ENCODE results near the gene AKR1E2. TPM values are rescaled to one million over a fixed set of nuclear protein-coding genes. Genes with fewer than 3 reads are reported as not detected.
"Not testable (repeated sequence)": the region's sequence is repeated elsewhere in the genome, so short reads cannot be mapped to it uniquely, and the experiment has no call there.

AKR1E2 gene
- total RNA-seq, 2 experiments from 2014 or later: 5.1 to 5.6 TPM

DNA sequence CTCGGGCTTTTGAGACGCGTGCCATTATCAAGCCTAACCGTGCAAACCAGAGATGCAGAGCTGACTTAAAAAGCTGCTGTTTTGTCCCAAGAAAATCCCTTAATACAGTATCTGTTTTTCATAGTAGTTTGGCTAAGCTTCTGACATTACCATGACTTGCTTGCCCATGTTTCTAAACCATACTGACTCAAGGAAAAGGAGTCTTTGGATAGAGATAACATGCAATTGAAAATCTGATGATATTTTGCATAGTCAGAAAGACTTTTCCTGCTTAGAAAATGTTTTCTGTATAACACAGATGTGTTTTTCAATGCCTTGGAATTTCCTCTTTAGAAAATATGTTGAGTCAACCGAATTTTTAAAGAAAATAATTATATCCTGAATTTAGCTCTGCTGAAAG lies 21.5 kb upstream of the AKR1E2 start:
- Mint-ChIP-seq H3K27me3 (peaks cover 4% of the 10 kb centered on the region), H3K4me3 (no peak overlapping the region), H3K36me3 (no peaks in the 10 kb centered on the region), H3K27ac (no peak overlapping the region), H3K4me1 (no peaks in the 10 kb centered on the region), H3K9me3 (no peaks in the 10 kb centered on the region)
- no peak for DNase-seq

DNA sequence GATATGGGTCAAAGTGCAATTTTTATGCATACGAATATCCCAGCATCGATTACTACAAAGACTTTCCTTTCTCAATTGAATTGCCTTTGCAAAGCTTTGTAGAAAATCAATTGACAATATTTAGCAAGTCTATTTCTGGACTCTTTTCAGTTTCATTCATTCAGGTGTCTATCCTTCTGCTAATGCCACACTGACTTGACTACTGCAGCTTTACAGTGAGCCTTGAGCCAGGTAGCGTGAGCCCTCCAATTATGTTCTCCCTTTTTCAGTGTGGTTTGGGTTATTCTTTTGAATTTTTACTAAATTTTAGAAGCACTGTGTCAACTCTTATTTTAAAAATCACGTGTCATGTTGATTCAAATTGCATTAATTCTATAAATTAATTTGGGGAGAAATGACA lies 19.5 kb upstream of the AKR1E2 start:
- DNase-seq: no peak
- Mint-ChIP-seq H3K4me3 (no peak overlapping the region), H3K27me3 (peaks cover 4% of the 10 kb centered on the region), H3K4me1 (no peaks in the 10 kb centered on the region), H3K36me3 (no peaks in the 10 kb centered on the region), H3K9me3 (no peaks in the 10 kb centered on the region), H3K27ac (no peak overlapping the region)

DNA sequence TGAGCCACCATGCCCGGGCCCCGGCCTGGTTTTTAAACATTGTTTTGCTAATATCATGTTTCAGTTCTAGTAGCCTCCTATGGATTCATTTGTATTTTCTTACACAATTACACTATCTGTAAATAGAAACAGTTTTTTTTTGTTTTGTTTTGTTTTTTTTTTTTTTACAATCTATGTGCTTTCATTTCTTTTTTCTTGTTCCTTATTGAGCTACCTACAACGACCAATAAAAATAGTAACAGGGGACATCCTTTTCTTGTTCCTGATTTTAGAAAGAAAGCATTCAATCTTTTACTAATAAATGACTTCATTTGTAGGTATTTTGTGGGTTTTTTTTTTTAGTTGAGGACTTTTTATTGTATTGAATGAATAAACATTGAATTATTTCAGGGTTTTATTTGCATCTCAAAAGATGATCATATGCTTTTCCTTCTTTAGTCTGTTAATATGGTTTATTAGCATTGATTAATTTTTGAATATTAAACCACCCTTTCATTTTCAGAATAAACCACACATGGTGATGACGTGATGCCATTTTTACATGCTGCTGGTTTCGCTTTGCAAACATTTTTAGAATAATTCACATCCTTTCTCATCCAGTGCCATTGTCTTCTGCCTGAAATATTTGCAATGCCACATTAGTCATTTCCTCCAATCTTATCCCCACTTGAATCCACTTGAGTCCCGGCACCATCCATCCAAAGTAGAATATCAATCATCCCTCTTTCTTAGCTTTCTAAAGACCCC lies 18.1 kb upstream of the AKR1E2 start:
- no peak overlapping the region for H3K27ac Mint-ChIP-seq
- no peaks in the 10 kb centered on the region for H3K36me3 Mint-ChIP-seq
- H3K9me3 Mint-ChIP-seq: no peaks in the 10 kb centered on the region
- no peak for DNase-seq
- H3K4me3 Mint-ChIP-seq: no peak overlapping the region
- no peaks in the 10 kb centered on the region for H3K4me1 Mint-ChIP-seq
- peaks cover 4% of the 10 kb centered on the region for H3K27me3 Mint-ChIP-seq

DNA sequence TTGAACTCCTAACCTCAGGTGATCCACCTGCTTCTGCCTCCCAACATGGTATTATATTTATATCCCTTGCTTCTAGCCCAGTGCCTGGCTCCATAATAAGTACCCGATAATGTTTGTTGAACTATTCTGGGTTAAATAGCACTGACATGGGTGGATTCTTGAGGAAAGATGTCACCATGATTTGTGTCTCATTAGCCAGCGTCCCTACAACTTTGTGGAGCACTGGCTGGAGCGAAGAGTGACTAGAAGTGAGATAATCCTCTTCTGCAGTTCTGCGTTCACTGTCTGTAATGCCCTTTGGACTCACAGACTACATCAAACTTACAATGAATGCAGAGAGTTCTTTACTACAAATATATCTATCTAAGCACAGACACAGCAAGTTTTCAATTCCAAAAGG lies 16.9 kb upstream of the AKR1E2 start:
- DNase-seq: no peak

DNA sequence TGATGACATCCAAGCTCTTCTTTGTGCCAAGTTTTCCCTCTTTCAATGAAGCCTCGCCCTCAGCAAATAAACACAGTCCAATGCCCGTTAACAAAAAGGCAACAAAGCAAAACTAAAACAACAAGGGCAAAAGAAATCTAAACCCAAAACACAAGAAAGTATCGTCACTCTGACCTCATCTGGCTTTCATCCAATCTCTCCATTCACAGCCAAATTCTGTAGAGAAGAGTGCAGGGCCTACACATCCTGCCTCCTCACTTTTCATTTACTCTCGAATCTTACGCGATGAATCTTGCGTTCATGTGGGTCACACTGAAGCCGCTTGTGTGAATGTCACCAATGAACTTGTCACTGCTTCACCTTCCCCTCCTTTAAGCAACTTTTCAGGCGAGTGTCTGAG lies 15.9 kb upstream of the AKR1E2 start:
- Mint-ChIP-seq H3K36me3 (no peaks in the 10 kb centered on the region), H3K9me3 (no peaks in the 10 kb centered on the region), H3K27ac (no peak overlapping the region), H3K4me3 (no peak overlapping the region), H3K4me1 (no peaks in the 10 kb centered on the region), H3K27me3 (peaks cover 4% of the 10 kb centered on the region)
- no peak for DNase-seq

More for the DNA sequence above, 16.9 kb upstream of the AKR1E2 start:
- Mint-ChIP-seq H3K27me3 (peaks cover 4% of the 10 kb centered on the region), H3K4me3 (no peak overlapping the region), H3K9me3 (no peaks in the 10 kb centered on the region), H3K27ac (no peak overlapping the region), H3K4me1 (no peaks in the 10 kb centered on the region), H3K36me3 (no peaks in the 10 kb centered on the region)

GRCh38 chr10:4812046-4812445 lies 14.0 kb upstream of the AKR1E2 start:
- H3K4me3 Mint-ChIP-seq: no peak overlapping the region
- H3K9me3 Mint-ChIP-seq: no peaks in the 10 kb centered on the region
- H3K36me3 Mint-ChIP-seq: no peaks in the 10 kb centered on the region
- H3K27ac Mint-ChIP-seq: no peak overlapping the region
- no peak for DNase-seq
- H3K4me1 Mint-ChIP-seq: no peaks in the 10 kb centered on the region
- peaks cover 3% of the 10 kb centered on the region for H3K27me3 Mint-ChIP-seq

GRCh38 chr10:4813023-4813422 lies 13.0 kb upstream of the AKR1E2 start:
- no peaks in the 10 kb centered on the region for H3K9me3 Mint-ChIP-seq
- no peak overlapping the region for H3K27ac Mint-ChIP-seq
- no peaks in the 10 kb centered on the region for H3K36me3 Mint-ChIP-seq
- no peaks in the 10 kb centered on the region for H3K4me1 Mint-ChIP-seq
- no peak overlapping the region for H3K4me3 Mint-ChIP-seq
- H3K27me3 Mint-ChIP-seq: peaks cover 3% of the 10 kb centered on the region
- no peak for DNase-seq

DNA sequence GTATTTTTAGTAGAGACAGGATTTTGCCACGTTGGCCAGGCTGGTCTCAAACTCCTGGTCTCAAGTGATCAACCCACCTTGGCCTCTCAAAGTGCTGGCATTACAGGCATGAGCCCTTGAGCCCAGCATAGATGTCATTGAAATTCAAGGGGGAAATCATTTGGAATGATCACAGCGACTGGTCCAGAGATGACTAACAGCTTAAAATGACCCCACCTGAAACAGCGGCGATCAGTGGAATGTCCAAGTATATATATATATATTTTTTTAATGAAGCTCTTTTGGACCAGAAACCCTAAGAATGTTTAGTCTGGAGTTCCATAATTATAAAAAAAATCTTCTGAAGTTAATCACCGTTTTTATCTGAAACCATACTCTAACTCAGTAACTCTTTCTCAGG lies 12.5 kb upstream of the AKR1E2 start:
- no peak overlapping the region for H3K27ac Mint-ChIP-seq
- H3K36me3 Mint-ChIP-seq: no peaks in the 10 kb centered on the region
- H3K27me3 Mint-ChIP-seq: peaks cover 3% of the 10 kb centered on the region
- H3K4me3 Mint-ChIP-seq: no peak overlapping the region
- no peak for DNase-seq
- no peaks in the 10 kb centered on the region for H3K9me3 Mint-ChIP-seq
- no peaks in the 10 kb centered on the region for H3K4me1 Mint-ChIP-seq

DNA sequence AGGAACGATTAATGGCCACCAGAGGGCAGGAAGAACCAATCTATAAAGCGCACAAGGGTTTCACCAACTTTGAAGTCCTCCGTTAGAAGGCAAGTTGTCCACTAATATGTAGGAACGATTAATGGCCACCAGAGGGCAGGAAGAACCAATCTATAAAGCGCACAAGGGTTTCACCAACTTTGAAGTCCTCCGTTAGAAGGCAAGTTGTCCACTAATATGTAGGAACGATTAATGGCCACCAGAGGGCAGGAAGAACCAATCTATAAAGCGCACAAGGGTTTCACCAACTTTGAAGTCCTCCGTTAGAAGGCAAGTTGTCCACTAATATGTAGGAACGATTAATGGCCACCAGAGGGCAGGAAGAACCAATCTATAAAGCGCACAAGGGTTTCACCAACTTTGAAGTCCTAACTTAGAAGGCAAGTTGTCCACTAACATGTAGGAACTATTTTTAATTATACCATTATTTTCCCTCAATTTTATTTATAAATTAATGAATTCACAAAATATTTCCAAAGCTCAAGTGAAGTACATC lies 10.3 kb upstream of the AKR1E2 start:
- H3K4me1 Mint-ChIP-seq, H3K27ac Mint-ChIP-seq, DNase-seq: not testable (repeated sequence)

GRCh38 chr10:4816966-4817365 lies 9.0 kb upstream of the AKR1E2 start:
- no peaks in the 10 kb centered on the region for H3K4me1 Mint-ChIP-seq
- no peak overlapping the region for H3K4me3 Mint-ChIP-seq
- no peaks in the 10 kb centered on the region for H3K9me3 Mint-ChIP-seq
- H3K27ac Mint-ChIP-seq: no peak overlapping the region
- DNase-seq: no peak
- H3K27me3 Mint-ChIP-seq: peaks cover 3% of the 10 kb centered on the region
- H3K36me3 Mint-ChIP-seq: no peaks in the 10 kb centered on the region

More for the DNA sequence above, 10.3 kb upstream of the AKR1E2 start:
- not testable (repeated sequence) for H3K4me3 Mint-ChIP-seq, H3K9me3 Mint-ChIP-seq, H3K27me3 Mint-ChIP-seq, H3K36me3 Mint-ChIP-seq

DNA sequence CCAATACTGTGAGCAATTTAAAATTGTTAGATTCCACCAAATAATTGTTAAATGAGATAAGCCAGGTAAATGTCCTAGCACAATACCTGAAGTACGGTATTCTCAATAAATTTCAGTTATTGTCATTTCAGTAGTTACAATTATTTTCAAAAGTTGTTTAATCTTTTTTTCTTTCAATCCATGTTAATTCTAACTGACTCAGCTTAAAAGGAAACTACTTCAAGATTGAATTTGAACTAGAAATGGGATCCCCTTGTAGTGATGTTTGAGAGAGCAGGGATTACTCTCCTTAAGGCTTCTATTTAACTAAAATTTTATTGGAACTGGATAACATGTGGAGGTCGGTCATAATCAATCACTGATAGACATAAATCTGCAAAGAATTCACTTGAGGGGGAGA lies 6.9 kb upstream of the AKR1E2 start:
- Mint-ChIP-seq H3K9me3 (no peaks in the 10 kb centered on the region), H3K4me3 (no peak overlapping the region), H3K36me3 (no peaks in the 10 kb centered on the region), H3K4me1 (no peaks in the 10 kb centered on the region), H3K27ac (no peak overlapping the region), H3K27me3 (peaks cover 4% of the 10 kb centered on the region)
- DNase-seq: no peak

DNA sequence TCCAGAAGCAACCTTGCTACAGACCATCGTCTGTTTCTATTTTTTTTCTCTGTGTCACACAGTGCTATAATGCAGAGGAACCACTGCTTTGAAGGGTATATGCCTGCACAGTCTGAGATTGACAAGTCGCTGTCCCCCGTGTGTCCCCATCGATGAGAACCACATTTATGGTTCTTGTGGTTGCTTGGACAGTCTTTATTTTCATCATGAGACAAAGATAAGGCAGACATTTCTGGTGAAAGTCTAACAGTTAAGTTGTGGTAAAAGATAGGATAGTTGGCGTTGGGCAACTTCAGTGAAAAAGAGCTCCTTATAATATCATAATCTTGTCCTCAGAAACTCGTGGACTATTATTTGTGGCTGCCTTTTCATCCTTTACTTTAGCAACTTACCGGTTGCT lies 6.3 kb upstream of the AKR1E2 start:
- Mint-ChIP-seq H3K36me3 (no peaks in the 10 kb centered on the region), H3K27me3 (peaks cover 10% of the 10 kb centered on the region), H3K4me1 (no peaks in the 10 kb centered on the region), H3K27ac (no peak overlapping the region), H3K9me3 (no peaks in the 10 kb centered on the region), H3K4me3 (no peak overlapping the region)
- DNase-seq: no peak

DNA sequence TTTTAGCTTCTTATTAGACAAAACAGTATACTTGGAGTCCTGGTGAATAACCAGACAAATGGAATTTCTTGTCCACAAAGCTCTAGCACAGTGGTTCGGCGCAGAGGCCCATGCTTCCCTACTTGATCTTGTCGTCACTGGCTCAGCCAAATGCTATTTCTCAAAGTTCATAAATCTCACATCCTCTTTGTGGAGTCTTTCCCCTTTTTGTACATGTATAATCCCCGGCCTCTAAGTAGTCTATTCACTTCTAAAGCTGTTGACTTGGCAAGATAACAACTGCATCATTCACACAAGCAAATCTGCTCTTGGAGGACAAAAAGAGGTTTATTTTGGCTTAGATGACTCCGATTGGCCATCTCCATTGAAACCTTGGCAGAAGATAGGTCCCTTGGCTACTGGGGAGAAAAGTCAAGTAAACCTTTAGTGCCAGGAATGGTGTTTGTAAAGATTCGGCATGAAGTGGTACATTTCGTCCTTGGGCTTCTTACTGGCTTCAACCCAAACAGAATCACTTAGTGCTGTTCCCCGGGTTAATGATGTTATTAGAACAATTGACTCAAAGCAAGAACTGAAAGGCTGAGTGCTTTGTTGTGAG lies 5.1 kb upstream of the AKR1E2 start:
- Mint-ChIP-seq H3K4me1 (peaks cover 2% of the 10 kb centered on the region), H3K36me3 (peaks cover 1% of the 10 kb centered on the region), H3K4me3 (no peak overlapping the region), H3K27ac (no peak overlapping the region), H3K27me3 (peaks cover 18% of the 10 kb centered on the region), H3K9me3 (peaks cover 2% of the 10 kb centered on the region)
- no peak for DNase-seq

DNA sequence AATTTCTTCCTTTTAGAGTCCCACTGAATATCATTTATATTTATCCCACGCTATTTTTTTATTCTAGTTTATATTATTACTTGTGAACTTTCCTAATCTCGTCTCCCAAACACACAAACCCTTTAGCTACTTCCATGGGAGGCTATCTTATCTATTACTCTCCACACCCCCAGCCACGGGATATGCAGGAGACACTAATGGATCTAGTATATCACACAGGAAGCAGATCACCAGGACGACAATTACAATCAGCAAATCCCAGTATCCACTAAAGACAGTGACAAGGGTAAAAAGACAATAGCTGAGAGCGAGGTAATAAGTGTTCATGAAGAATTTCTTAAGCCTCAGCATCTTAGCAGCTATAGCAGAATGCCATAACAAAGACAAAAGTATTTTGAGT lies 3.8 kb upstream of the AKR1E2 start:
- Mint-ChIP-seq H3K4me3 (no peak overlapping the region), H3K27me3 (peaks cover 24% of the 10 kb centered on the region), H3K4me1 (peaks cover 8% of the 10 kb centered on the region), H3K27ac (no peak overlapping the region), H3K9me3 (peaks cover 3% of the 10 kb centered on the region), H3K36me3 (peaks cover 2% of the 10 kb centered on the region)
- no peak for DNase-seq

GRCh38 chr10:4824791-4825310 lies 1.2 kb upstream of the AKR1E2 start:
- H3K27me3 Mint-ChIP-seq: peaks cover 39% of the 10 kb centered on the region
- H3K9me3 Mint-ChIP-seq: peaks cover 3% of the 10 kb centered on the region
- no peak for DNase-seq
- H3K4me1 Mint-ChIP-seq: peaks cover 10% of the 10 kb centered on the region
- H3K36me3 Mint-ChIP-seq: peaks cover 2% of the 10 kb centered on the region
- no peak overlapping the region for H3K4me3 Mint-ChIP-seq
- H3K27ac Mint-ChIP-seq: no peak overlapping the region

DNA sequence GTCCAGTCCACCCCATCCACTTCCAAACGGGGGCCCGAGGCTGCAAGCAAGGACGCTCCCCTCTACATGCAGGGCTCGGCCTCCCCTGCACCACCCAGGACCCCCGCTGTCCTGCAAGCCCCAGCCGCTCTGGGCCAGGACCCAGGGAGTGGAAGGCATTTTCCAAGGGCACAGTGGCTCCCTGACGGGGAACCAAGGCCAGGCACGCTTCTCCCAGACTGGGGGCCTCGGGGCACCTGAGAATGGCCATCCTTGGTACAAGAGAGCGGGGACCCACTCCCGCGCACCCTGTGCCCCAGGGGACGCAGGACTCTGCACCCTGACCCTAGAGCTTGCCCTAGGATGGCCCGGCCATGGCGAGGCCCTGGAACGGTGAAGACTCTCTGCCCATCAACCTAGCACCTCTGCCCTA lies 545 bp upstream of the AKR1E2 start:
- peaks cover 3% of the 10 kb centered on the region for H3K9me3 Mint-ChIP-seq
- H3K4me1 Mint-ChIP-seq: peaks cover 11% of the 10 kb centered on the region
- H3K27ac Mint-ChIP-seq: no peak overlapping the region
- H3K36me3 Mint-ChIP-seq: peaks cover 3% of the 10 kb centered on the region
- DNase-seq: no peak
- no peak overlapping the region for H3K4me3 Mint-ChIP-seq
- peaks cover 39% of the 10 kb centered on the region for H3K27me3 Mint-ChIP-seq

All from activated naive CD8-positive, alpha-beta T cell treated with anti-CD3 and anti-CD28 coated beads for 36 hours (primary cell).